ENCODE results near the gene MAEA. TPM values are rescaled to one million over a fixed set of nuclear protein-coding genes. Genes with fewer than 3 reads are reported as not detected.

MAEA gene
- total RNA-seq, 1 donor from 2014 or later, result 56.3 TPM

DNA sequence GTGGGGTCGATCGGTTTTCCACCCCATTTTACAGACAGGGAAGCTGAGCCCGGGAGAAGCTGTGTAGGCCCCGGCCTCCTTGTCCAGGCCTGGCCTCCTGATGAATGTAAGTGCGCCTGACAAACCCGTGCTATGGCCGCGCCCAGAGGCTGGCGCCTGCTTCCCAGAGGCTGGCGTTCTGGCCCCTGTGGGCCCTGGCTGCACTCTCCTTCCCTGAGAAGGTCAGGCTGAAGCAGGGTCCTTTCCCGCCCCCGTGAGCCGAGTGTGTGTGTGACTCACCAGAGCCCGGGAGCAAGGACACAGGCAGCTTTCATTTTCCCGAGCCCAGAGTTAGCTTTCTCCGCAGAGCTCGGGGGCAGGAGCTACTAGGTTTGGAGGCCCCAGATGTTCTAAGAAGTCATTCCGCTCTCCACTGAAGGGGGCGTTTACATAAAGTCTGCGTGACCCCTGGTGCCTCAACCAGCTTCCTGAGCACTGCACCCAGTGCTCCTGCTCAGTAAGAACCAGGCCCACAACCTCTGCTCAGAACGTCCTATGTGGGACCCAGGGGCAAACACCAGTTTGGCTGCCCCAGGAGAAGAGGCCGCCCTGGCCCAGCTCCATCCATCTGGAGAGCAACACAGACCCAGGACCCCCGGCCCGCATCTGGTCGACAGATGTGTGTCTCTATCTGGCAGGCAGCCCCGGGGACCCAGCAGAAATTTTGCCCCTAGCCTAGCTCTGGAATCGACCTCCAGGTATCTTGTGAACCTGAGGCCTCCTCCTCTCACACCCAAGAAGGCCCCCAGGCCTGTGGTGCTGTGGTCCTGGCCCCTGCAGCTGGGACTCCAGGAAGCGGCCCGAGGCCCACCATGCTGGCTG is 71.0 kb downstream of the MAEA start:
- Mint-ChIP-seq H3K4me1 (ENCODE audit: low read depth) (no peaks in the 10 kb centered on the region), H3K9me3 (ENCODE audit: low read depth) (no peaks in the 10 kb centered on the region), H3K4me3 (ENCODE audit: unreplicated experiment) (no peak overlapping the region), H3K27me3 (ENCODE audit: low read depth) (no peaks in the 10 kb centered on the region), H3K36me3 (ENCODE audit: low read depth) (peaks cover 7% of the 10 kb centered on the region), H3K27ac (ENCODE audit: unreplicated experiment) (no peak overlapping the region)
- DNase-seq (ENCODE audit: low spot score), result no peak
- TF ChIP-seq CTCF (IDR thresholded peaks at IDR 0.05), result no peak

- TF ChIP-seq CTCF (IDR thresholded peaks at IDR 0.05), result no peak
- no peaks in the 10 kb centered on the region for H3K9me3 Mint-ChIP-seq (ENCODE audit: low read depth)
- DNase-seq (ENCODE audit: low spot score), result no peak
- H3K36me3 Mint-ChIP-seq (ENCODE audit: low read depth), result peaks cover 6% of the 10 kb centered on the region
- no peaks in the 10 kb centered on the region for H3K4me1 Mint-ChIP-seq (ENCODE audit: low read depth)
- no peaks in the 10 kb centered on the region for H3K27me3 Mint-ChIP-seq (ENCODE audit: low read depth)
- no peak overlapping the region for H3K4me3 Mint-ChIP-seq (ENCODE audit: unreplicated experiment)
- no peak overlapping the region for H3K27ac Mint-ChIP-seq (ENCODE audit: unreplicated experiment)
Observed at GRCh38 chr4:1361431-1361830, 71.7 kb downstream of the MAEA start.

DNA sequence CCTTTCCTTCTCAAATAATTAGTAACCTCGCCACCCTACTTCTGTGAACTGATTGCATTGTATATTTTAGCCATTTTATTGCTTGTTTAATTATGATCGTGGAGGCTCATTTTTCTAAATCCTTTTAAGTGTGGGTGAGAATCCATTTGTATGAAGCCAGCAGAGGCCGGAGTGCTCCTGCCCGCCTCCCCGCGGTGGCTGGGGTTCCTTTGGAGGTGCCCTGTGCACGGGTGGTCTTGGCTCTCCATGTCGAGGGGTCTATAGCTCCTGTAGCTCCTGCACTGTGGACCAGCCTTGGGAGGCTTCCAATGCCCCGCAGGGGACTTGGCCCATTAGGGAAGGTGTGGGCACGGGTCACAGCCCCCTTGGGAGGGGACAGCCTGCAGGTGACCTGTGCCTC is 72.4 kb downstream of the MAEA start:
- Mint-ChIP-seq H3K4me1 (ENCODE audit: low read depth) (no peaks in the 10 kb centered on the region), H3K27ac (ENCODE audit: unreplicated experiment) (no peak overlapping the region), H3K36me3 (ENCODE audit: low read depth) (peaks cover 6% of the 10 kb centered on the region), H3K4me3 (ENCODE audit: unreplicated experiment) (no peak overlapping the region), H3K9me3 (ENCODE audit: low read depth) (no peaks in the 10 kb centered on the region), H3K27me3 (ENCODE audit: low read depth) (no peaks in the 10 kb centered on the region)
- TF ChIP-seq CTCF (IDR thresholded peaks at IDR 0.05), result no peak
- no peak for DNase-seq (ENCODE audit: low spot score)

GRCh38 chr4:1362521-1362920 is 72.8 kb downstream of the MAEA start:
- Mint-ChIP-seq H3K4me3 (ENCODE audit: unreplicated experiment) (no peak overlapping the region), H3K27me3 (ENCODE audit: low read depth) (no peaks in the 10 kb centered on the region), H3K4me1 (ENCODE audit: low read depth) (no peaks in the 10 kb centered on the region), H3K36me3 (ENCODE audit: low read depth) (peaks cover 6% of the 10 kb centered on the region), H3K9me3 (ENCODE audit: low read depth) (no peaks in the 10 kb centered on the region), H3K27ac (ENCODE audit: unreplicated experiment) (no peak overlapping the region)
- no peak for TF ChIP-seq CTCF (IDR thresholded peaks at IDR 0.05)
- no peak for DNase-seq (ENCODE audit: low spot score)

- H3K4me3 Mint-ChIP-seq (ENCODE audit: unreplicated experiment), result no peak overlapping the region
- no peaks in the 10 kb centered on the region for H3K9me3 Mint-ChIP-seq (ENCODE audit: low read depth)
- TF ChIP-seq CTCF (IDR thresholded peaks at IDR 0.05), result no peak
- H3K36me3 Mint-ChIP-seq (ENCODE audit: low read depth), result peaks cover 4% of the 10 kb centered on the region
- no peaks in the 10 kb centered on the region for H3K27me3 Mint-ChIP-seq (ENCODE audit: low read depth)
- DNase-seq (ENCODE audit: low spot score), result no peak
- no peak overlapping the region for H3K27ac Mint-ChIP-seq (ENCODE audit: unreplicated experiment)
- H3K4me1 Mint-ChIP-seq (ENCODE audit: low read depth), result no peaks in the 10 kb centered on the region
Observed at GRCh38 chr4:1363513-1363912, 73.8 kb downstream of the MAEA start.

Measured in chondrocyte (in vitro differentiated cells).